Osteoblast (primary cell): ENCODE results near the gene NXNL2. TPM values are rescaled to one million over a fixed set of nuclear protein-coding genes. Genes with fewer than 3 reads are reported as not detected.

Source experiments
- total RNA-seq: library from RNA; depleted of rRNA; stranded (reverse); fragments of >200 nt; gene quantifications from 2 replicates; pipeline ENCODE4 v1.2.3, GENCODE V29; 2012

The NXNL2 gene
- total RNA-seq, 1 donor = 3.3 TPM

Other genes with a start within 250 kb of the NXNL2 start
- gene SPIN1, start 146.7 kb upstream of the NXNL2 start, total RNA-seq = 159 and 162 TPM in 2 replicates